Measurements from ENCODE around the gene CCDC88C.
"Not testable (repeated sequence)": the region's sequence is repeated elsewhere in the genome, so short reads cannot be mapped to it uniquely, and the experiment has no call there.

The CCDC88C gene

DNA sequence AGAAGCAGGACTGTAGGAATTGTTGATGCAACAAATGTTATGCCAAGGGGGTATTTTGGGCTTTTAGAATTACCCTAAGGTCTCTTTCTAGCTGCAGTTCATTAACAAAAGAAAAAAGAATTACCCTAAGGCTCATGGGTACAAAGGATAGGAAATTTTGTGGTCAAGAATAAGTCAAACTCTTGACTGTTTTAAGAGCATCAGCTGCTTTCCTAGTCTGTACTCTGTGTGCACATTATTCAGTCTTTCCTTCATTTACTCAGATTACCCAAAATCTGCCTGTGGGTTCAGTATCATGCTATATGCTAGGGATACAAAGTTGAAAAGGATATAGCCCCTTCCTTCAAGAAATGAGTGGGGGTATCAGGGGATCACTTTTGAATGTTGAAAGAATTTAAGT, 36.5 kb upstream of the CCDC88C start:
- no peak for DNase-seq (ENCODE audit: low read depth)
- no peak overlapping the region for H3K4me3 ChIP-seq (ENCODE audit: low read depth, low read length)
- TF ChIP-seq, protein P1, sequence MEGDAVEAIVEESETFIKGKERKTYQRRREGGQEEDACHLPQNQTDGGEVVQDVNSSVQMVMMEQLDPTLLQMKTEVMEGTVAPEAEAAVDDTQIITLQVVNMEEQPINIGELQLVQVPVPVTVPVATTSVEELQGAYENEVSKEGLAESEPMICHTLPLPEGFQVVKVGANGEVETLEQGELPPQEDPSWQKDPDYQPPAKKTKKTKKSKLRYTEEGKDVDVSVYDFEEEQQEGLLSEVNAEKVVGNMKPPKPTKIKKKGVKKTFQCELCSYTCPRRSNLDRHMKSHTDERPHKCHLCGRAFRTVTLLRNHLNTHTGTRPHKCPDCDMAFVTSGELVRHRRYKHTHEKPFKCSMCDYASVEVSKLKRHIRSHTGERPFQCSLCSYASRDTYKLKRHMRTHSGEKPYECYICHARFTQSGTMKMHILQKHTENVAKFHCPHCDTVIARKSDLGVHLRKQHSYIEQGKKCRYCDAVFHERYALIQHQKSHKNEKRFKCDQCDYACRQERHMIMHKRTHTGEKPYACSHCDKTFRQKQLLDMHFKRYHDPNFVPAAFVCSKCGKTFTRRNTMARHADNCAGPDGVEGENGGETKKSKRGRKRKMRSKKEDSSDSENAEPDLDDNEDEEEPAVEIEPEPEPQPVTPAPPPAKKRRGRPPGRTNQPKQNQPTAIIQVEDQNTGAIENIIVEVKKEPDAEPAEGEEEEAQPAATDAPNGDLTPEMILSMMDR (IDR thresholded peaks at IDR 0.05; ENCODE audit: low read depth, low read length, missing control alignments), result no peak
- in situ Hi-C loops (cut with HindIII; ENCODE audit: low sequenced_read_pairs), result no loop called here

DNA sequence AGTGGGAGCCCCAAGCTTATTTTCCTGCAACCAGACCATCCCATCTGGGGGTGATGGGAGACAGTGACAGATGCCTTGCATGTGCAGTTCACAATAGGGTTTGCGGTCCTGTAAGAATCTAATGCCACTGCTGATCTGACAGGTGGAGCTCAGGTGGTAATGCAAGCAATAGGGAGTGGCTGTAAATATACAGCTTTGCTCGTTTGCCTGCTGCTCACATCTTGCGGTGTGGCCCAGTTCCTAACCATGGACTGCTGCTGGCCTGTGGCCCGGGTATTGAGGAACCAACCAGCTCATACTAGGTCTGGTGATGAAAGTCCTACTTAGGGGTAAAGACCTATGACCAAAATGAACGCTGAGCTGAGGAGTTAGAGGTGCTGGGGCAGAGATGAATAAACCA, 36.1 kb upstream of the CCDC88C start:
- TF ChIP-seq, protein P1 (IDR thresholded peaks at IDR 0.05; ENCODE audit: low read depth, low read length, missing control alignments), result no peak
- no peak for DNase-seq (ENCODE audit: low read depth)
- in situ Hi-C loops (cut with HindIII; ENCODE audit: low sequenced_read_pairs), result no loop called here
- H3K4me3 ChIP-seq (ENCODE audit: low read depth, low read length), result no peak overlapping the region

DNA sequence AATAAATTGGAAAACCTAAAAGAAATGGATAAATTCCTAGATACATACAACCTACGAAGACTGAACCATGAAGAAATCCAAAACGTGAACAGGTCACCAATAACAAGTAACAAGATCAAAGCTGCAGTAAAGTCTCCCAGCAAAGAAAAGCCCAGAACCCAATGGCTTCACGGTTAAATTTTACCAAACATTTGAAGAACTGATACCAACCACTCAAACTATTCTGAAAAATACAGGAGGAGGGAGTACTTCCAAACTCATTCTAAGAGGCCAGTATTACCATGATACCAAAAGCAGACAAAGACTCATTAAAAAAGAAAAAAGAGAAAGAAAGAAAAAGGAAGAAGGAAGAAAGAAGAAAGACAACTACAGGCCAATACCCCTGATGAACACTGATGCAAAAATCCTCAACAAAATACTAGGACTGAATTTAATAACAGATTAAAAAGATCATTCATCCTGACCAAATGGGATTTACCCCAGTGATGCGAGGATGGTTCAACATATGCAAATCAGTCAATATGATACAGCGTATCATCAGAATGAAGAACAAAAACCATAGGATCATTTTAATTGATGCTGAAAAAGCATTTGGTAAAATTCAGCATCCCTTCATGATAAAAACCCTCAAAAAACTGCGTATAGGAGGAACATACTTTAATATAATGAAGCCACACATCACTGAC, 26.9 kb upstream of the CCDC88C start:
- TF ChIP-seq, protein P1 (IDR thresholded peaks at IDR 0.05; ENCODE audit: low read depth, low read length, missing control alignments), result no peak
- no peak overlapping the region for H3K4me3 ChIP-seq (ENCODE audit: low read depth, low read length)
- no peak for DNase-seq (ENCODE audit: low read depth)
- in situ Hi-C loops (cut with HindIII; ENCODE audit: low sequenced_read_pairs), result no loop called here

DNA sequence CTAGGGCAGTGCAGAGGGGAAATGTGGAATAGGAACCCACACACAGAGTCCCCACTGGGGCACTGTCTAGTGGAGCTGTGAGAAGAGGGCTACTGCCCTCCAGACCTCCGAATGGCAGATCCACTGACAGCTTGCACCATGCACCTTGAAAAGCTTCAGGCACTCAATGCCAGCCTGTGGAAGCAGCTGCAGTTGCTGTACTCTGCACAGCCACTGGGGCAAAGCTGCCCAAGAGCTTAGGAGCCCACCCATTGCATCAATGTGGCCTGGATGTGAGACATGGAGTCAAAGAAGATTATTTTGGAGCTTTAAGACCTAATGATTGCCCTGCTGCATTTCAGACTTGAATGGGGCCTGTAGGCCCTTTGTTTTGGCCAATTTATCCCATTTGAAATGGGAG, 21.7 kb upstream of the CCDC88C start:
- TF ChIP-seq, protein P1 (IDR thresholded peaks at IDR 0.05; ENCODE audit: low read depth, low read length, missing control alignments), result no peak
- in situ Hi-C loops (cut with HindIII; ENCODE audit: low sequenced_read_pairs), result no loop called here
- no peak overlapping the region for H3K4me3 ChIP-seq (ENCODE audit: low read depth, low read length)
- DNase-seq (ENCODE audit: low read depth), result no peak

DNA sequence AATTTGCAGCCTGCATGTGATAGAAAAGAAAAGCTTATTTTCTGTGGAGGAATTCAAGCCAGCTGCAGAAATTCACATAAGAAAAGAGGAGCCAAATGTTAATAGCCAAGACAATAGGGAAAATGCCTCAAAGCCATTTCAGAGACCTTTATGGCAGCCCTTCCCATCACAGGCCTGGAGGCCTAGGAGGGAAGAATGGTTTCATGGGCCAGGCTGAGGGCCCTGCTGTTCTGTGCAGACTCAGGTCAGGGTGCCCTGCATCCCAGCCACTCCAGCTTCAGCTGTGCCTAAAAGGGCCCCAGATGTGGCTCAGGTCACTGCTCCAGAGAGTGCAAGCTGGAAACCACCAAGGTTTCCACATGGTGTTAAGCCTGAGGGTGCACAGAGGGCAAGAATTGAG, 21.2 kb upstream of the CCDC88C start:
- in situ Hi-C loops (cut with HindIII; ENCODE audit: low sequenced_read_pairs), result no loop called here
- DNase-seq (ENCODE audit: low read depth), result no peak
- H3K4me3 ChIP-seq (ENCODE audit: low read depth, low read length), result no peak overlapping the region
- TF ChIP-seq, protein P1 (IDR thresholded peaks at IDR 0.05; ENCODE audit: low read depth, low read length, missing control alignments), result no peak

DNA sequence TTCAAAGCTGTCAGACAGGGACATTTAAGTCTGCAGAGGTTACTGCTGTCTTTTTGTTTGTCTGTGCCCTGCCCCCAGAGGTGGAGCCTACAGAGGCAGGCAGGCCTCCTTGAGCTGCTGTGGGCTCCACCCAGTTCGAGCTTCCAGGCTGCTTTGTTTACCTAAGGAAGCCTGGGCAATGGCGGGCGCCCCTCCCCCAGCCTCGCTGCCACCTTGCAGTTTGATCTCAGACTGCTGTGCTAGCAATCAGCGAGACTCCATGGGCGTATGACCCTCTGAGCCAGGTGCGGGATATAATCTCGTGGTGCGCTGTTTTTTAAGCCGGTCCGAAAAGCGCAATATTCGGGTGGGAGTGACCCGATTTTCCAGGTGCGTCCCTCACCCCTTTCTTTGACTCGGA, 18.6 kb upstream of the CCDC88C start:
- H3K4me3 ChIP-seq (ENCODE audit: low read depth, low read length); in situ Hi-C loops (cut with HindIII; ENCODE audit: low sequenced_read_pairs); DNase-seq (ENCODE audit: low read depth): not testable (repeated sequence)

DNA sequence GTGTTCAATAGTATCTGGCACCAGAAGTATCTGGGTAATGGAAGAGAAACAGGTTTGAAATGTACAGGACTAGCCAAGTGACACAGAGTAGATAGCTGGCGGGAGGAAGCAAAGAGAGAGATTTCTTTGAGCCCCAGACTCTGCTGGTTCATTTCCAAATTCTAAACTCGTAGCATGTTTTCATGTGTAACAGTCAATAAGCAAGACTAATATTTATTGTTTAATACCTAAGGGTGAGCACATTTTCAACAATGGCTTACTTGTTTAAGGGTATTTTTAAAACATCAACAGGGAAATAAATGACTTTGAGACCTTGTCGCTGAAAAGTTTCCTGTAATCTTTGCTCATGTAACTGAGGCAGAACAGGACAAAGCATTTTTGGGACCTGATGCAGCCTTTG, 11.8 kb upstream of the CCDC88C start:
- in situ Hi-C loops (cut with HindIII; ENCODE audit: low sequenced_read_pairs), result no loop called here
- DNase-seq (ENCODE audit: low read depth), result no peak
- TF ChIP-seq, protein P1 (IDR thresholded peaks at IDR 0.05; ENCODE audit: low read depth, low read length, missing control alignments), result no peak
- H3K4me3 ChIP-seq (ENCODE audit: low read depth, low read length), result no peak overlapping the region

DNA sequence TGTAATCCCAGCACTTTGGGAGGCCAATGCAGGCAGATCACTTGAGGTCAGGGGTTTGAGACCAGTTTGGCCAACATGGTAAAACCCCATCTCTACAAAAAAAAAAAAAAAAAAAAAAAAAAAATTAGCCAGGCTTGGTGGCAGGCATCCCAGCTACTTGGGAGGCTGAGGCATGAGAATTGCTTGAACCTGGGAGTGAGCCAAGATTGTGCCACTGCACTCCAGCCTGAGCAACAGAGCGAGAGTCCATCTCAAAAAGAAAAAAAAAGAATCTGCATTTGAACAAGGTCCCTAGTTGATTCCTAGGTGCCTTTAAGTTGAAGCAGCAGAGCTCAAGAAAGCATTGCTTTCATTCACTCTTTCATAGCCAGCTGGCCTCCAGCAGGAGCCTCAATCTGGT, 11.3 kb upstream of the CCDC88C start:
- H3K4me3 ChIP-seq (ENCODE audit: low read depth, low read length); in situ Hi-C loops (cut with HindIII; ENCODE audit: low sequenced_read_pairs); DNase-seq (ENCODE audit: low read depth): not testable (repeated sequence)

DNA sequence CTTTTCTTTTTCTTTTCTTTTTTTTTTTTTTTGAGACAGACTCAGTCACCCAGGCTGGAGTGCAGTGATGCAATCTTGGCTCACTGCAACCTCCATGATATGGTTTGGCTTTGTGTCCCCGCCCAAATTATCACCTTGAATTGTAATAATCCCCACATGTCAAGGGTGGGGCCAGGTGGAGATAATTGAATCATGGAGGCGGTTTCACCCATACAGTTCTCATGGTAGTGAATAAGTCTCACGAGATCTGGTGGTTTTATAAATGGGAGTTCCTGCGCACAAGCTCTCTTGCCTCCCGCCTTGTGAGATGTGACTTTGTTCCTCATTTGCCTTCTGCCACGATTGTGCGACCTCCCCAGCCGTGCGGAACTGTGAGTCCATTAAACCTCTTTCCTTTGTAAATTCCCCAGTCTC, 7.9 kb upstream of the CCDC88C start:
- in situ Hi-C loops (cut with HindIII; ENCODE audit: low sequenced_read_pairs); H3K4me3 ChIP-seq (ENCODE audit: low read depth, low read length); DNase-seq (ENCODE audit: low read depth): not testable (repeated sequence)
